Measurements from ENCODE around the gene CCZ1B. TPM values are rescaled to one million over a fixed set of nuclear protein-coding genes. Genes with fewer than 3 reads are reported as not detected.
"Not testable (repeated sequence)": the region's sequence is repeated elsewhere in the genome, so short reads cannot be mapped to it uniquely, and the experiment has no call there.

CCZ1B gene
- total RNA-seq, 2 experiments from 2014 or later, result 73.5 to 84.5 TPM

DNA sequence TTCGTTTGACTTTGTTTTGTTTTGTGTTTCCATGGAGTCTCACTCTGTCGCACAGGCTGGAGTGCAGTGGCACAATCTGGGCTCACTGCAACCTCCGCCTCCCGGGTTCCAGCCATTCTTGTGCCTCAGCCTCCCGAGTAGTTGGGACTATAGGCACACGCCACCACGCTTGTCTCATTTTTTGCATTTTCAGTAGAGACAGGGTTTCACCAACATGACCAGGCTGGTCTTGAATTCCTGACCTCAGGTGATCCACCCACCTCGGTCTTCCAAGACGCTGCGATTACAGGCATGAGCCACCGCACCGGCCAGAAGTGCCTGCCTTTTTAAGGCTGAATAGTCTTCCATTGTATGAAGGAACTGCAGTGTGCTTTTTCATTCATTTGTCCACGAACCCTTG is 36.8 kb upstream of the CCZ1B start:
- H3K27ac Mint-ChIP-seq; H3K9me3 Mint-ChIP-seq; intact Hi-C loops (cut with DNase I, micrococcal nuclease); ATAC-seq (ENCODE audit: poor library complexity); H3K4me3 ChIP-seq (ENCODE audit: low read length); H3K9me3 ChIP-seq (ENCODE audit: control insufficient read depth in 1 of 2, insufficient read depth in 1 of 2, low read length in 2 of 2); H3K27me3 ChIP-seq (ENCODE audit: control insufficient read depth in 1 of 2, insufficient read depth in 2 of 2, low read length in 2 of 2); H3K4me3 Mint-ChIP-seq; H3K4me1 ChIP-seq (ENCODE audit: insufficient read depth, low read length); H3K27ac ChIP-seq (ENCODE audit: low read depth in 1 of 2, low read length in 2 of 2); H3K27me3 Mint-ChIP-seq; H3K36me3 ChIP-seq (ENCODE audit: insufficient read depth, low read length); POLR2A ChIA-PET; CTCF ChIA-PET; DNase-seq; H3K36me3 Mint-ChIP-seq (ENCODE audit: low read depth); H3K4me1 Mint-ChIP-seq (ENCODE audit: low read depth): not testable (repeated sequence)

DNA sequence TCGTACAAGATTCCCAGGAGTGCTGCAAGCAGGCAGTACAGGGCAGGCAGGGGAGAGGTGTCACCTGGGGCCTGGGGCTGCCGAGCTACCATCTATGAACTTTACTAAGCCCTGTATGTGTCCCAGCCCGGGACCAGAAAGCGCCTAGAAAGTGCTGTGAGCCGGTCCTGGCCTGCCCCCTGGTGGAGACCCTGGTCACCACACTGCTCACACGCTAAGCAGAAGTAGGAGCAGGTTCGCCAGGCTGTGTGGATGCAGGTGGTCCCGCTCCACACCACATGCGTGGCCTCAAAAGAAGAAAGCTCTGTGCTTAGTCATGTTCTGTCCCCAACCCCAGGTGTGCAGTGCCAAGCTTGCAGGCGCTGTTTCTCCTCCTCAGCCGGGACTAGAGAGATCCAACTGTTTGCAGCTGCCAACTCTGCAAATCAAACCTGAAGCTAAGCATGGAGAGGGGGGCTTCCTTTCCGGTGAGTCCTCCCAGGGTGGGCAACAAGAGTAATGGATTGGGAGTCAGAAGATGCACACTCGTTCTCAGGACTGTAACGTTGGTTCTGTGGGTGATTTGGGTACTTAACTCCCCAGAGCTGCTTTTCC is 31.7 kb upstream of the CCZ1B start:
- H3K4me3 ChIP-seq (ENCODE audit: low read length); H3K4me3 Mint-ChIP-seq; ATAC-seq (ENCODE audit: poor library complexity); H3K4me1 Mint-ChIP-seq (ENCODE audit: low read depth); H3K36me3 ChIP-seq (ENCODE audit: insufficient read depth, low read length); POLR2A ChIA-PET; H3K36me3 Mint-ChIP-seq (ENCODE audit: low read depth); H3K27me3 ChIP-seq (ENCODE audit: control insufficient read depth in 1 of 2, insufficient read depth in 2 of 2, low read length in 2 of 2); H3K9me3 Mint-ChIP-seq; H3K9me3 ChIP-seq (ENCODE audit: control insufficient read depth in 1 of 2, insufficient read depth in 1 of 2, low read length in 2 of 2); H3K27ac Mint-ChIP-seq; H3K27ac ChIP-seq (ENCODE audit: low read depth in 1 of 2, low read length in 2 of 2); H3K4me1 ChIP-seq (ENCODE audit: insufficient read depth, low read length): not testable (repeated sequence)
- peak; percentile 61 to 82 (median 70) for DNase-seq
- intact Hi-C loops (cut with DNase I, micrococcal nuclease), result loop anchor here in 1 of 2 experiments (10.0 kb wide), 1 partner anchor 263 kb away; the partner anchor contains the start of gene INTS15
- TF ChIP-seq, protein P1, sequence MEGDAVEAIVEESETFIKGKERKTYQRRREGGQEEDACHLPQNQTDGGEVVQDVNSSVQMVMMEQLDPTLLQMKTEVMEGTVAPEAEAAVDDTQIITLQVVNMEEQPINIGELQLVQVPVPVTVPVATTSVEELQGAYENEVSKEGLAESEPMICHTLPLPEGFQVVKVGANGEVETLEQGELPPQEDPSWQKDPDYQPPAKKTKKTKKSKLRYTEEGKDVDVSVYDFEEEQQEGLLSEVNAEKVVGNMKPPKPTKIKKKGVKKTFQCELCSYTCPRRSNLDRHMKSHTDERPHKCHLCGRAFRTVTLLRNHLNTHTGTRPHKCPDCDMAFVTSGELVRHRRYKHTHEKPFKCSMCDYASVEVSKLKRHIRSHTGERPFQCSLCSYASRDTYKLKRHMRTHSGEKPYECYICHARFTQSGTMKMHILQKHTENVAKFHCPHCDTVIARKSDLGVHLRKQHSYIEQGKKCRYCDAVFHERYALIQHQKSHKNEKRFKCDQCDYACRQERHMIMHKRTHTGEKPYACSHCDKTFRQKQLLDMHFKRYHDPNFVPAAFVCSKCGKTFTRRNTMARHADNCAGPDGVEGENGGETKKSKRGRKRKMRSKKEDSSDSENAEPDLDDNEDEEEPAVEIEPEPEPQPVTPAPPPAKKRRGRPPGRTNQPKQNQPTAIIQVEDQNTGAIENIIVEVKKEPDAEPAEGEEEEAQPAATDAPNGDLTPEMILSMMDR (IDR thresholded peaks at IDR 0.05), result peak; percentile 70
- CTCF ChIA-PET, result interaction anchor here (1.3 kb wide), 1 partner anchor 321 kb away, joined by 3 read pairs; no protein-coding TSS in a partner anchor
- H3K27me3 Mint-ChIP-seq, result peaks cover 13% of the 10 kb centered on the region

DNA sequence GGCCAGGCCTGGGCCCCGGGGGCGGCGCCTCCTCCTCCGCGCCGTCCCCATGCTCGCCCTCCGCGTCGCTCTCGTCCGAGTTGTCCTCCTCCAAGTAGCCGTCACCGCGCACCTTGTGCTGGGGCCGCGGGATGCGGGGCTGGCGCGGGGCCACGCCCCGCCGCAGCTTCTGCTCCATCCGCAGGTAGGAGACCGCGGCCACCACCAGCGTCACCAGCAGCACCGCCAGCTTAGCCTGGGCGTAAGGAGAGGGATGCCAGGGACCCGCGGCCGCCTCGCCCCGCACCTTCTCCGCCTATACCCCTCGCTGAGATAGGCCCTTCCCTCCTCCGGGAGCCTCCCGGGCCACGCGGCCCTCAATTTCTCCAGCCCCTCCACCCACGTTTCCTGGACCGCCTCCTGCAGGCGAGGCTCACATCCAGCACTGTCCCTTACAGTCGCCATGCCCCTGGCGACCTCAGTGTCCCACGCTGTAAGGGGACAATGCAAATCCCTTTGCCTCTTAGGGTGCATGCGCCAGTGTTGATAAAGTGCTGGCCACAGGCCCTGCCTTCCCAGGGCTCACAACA is 29.6 kb upstream of the CCZ1B start:
- CTCF ChIA-PET; H3K36me3 ChIP-seq (ENCODE audit: insufficient read depth, low read length); H3K36me3 Mint-ChIP-seq (ENCODE audit: low read depth); H3K9me3 ChIP-seq (ENCODE audit: control insufficient read depth in 1 of 2, insufficient read depth in 1 of 2, low read length in 2 of 2); H3K27ac ChIP-seq (ENCODE audit: low read depth in 1 of 2, low read length in 2 of 2); H3K4me1 ChIP-seq (ENCODE audit: insufficient read depth, low read length); H3K27ac Mint-ChIP-seq; DNase-seq; H3K27me3 ChIP-seq (ENCODE audit: control insufficient read depth in 1 of 2, insufficient read depth in 2 of 2, low read length in 2 of 2); H3K4me1 Mint-ChIP-seq (ENCODE audit: low read depth); H3K4me3 ChIP-seq (ENCODE audit: low read length); ATAC-seq (ENCODE audit: poor library complexity); H3K9me3 Mint-ChIP-seq; POLR2A ChIA-PET: not testable (repeated sequence)
- Mint-ChIP-seq H3K27me3 (peaks cover 13% of the 10 kb centered on the region), H3K4me3 (peak overlapping the region; percentile 80)
- intact Hi-C loops (cut with DNase I, micrococcal nuclease), result loop anchor here in 1 of 2 experiments (10.0 kb wide), 1 partner anchor 261 kb away; the partner anchor contains the start of gene INTS15

DNA sequence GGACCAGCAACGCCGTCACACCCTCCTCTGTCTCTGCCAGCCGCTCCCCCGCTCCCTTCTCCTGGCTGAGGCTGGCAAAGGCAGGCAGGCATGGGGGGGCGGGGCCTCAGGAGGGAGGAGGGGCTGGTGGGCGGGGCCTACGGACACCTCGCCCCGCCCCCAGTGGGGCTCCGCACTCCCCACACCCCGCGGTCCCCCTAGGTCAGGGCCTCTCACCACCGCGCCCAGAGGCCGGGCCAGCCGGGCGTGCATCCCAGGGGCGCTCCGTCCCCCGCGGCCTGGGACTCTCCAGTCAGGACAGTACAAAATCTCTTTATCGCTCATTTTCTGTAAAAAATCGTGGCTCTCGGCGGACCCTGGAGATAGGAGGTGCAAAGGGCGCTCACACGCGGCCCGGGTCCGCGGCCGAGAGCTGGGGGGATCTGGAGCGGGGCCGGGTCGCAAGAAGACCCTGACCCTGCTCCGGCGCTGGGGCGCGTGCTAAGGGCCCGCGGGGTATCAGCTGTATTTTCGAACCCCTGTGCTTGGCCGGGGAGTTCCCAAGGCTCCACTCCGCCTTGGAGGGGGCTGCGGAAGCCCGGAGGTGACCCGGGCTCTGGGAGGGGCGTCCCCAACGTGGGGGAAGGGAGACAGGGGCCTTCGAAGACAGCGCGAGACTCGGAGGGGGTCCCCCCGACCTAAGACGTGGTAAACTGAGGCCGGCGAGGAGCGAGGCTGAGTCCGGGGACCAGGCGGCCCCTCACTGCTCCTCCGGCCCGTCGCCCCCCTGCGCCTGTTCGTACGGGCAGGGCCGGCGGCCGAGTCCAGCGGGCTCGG is 28.9 kb upstream of the CCZ1B start:
- H3K9me3 ChIP-seq (ENCODE audit: control insufficient read depth in 1 of 2, insufficient read depth in 1 of 2, low read length in 2 of 2); H3K4me1 Mint-ChIP-seq (ENCODE audit: low read depth); H3K27ac Mint-ChIP-seq; H3K27me3 ChIP-seq (ENCODE audit: control insufficient read depth in 1 of 2, insufficient read depth in 2 of 2, low read length in 2 of 2); H3K36me3 Mint-ChIP-seq (ENCODE audit: low read depth); ATAC-seq (ENCODE audit: poor library complexity); CTCF ChIA-PET; POLR2A ChIA-PET; H3K4me1 ChIP-seq (ENCODE audit: insufficient read depth, low read length); H3K36me3 ChIP-seq (ENCODE audit: insufficient read depth, low read length); H3K9me3 Mint-ChIP-seq; H3K27ac ChIP-seq (ENCODE audit: low read depth in 1 of 2, low read length in 2 of 2): not testable (repeated sequence)
- H3K4me3 ChIP-seq (ENCODE audit: low read length), result peak overlapping the region; percentile 54
- Mint-ChIP-seq H3K4me3 (peak overlapping the region; percentile 71), H3K27me3 (peaks cover 13% of the 10 kb centered on the region)
- DNase-seq, result peak in 4 of 14 experiments; percentile 3 to 21 (median 20)
- intact Hi-C loops (cut with DNase I, micrococcal nuclease), result loop anchor here in 1 of 2 experiments (10.0 kb wide), 1 partner anchor 260 kb away; the partner anchor contains the start of gene INTS15

DNA sequence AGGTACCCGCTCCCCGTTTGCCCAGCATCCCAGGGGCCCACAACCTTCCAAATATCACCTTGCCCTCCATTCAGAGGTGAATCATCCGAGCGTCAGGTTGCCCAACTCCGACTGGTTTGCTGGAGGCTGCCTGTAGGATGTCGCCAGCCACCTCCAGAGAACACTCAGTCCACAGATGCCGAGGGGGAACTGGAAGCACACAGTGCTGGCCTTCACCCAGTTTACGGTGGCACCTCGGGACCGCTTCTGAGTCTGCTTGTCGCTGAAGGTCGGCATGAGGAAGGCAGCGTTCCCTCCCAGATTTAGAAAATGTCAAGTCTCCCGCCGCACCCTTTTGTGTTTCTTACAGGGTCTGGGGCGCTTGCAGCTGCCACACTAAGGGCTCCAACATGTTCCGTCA is 27.6 kb upstream of the CCZ1B start:
- CTCF ChIA-PET; H3K36me3 Mint-ChIP-seq (ENCODE audit: low read depth); H3K9me3 Mint-ChIP-seq; H3K4me1 ChIP-seq (ENCODE audit: insufficient read depth, low read length); POLR2A ChIA-PET; H3K27ac Mint-ChIP-seq; H3K36me3 ChIP-seq (ENCODE audit: insufficient read depth, low read length); DNase-seq; H3K4me1 Mint-ChIP-seq (ENCODE audit: low read depth); ATAC-seq (ENCODE audit: poor library complexity); H3K4me3 ChIP-seq (ENCODE audit: low read length); H3K27ac ChIP-seq (ENCODE audit: low read depth in 1 of 2, low read length in 2 of 2); H3K9me3 ChIP-seq (ENCODE audit: control insufficient read depth in 1 of 2, insufficient read depth in 1 of 2, low read length in 2 of 2); H3K27me3 ChIP-seq (ENCODE audit: control insufficient read depth in 1 of 2, insufficient read depth in 2 of 2, low read length in 2 of 2): not testable (repeated sequence)
- intact Hi-C loops (cut with DNase I, micrococcal nuclease), result loop anchor here in 1 of 2 experiments (10.0 kb wide), 1 partner anchor 259 kb away; the partner anchor contains the start of gene INTS15
- peak overlapping the region; percentile 77 for H3K4me3 Mint-ChIP-seq
- H3K27me3 Mint-ChIP-seq, result peaks cover 13% of the 10 kb centered on the region

DNA sequence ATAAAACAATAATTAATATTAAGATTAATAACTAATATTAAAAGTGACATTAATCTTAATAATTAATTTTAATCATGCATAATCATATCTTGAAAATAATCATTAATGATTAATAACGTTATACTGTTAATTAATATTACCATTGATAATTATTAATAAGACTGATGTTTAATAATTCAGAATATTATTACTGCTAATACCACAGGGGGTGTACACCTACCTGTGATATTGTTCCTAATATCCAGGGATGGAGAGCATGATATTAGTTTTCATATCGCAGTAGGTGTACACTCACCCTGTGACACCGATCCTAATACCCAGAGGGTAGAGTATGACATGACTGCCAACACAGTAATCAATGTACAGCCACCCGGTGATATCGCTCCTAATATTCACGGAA is 23.1 kb upstream of the CCZ1B start:
- H3K4me1 ChIP-seq (ENCODE audit: insufficient read depth, low read length); CTCF ChIA-PET; H3K4me1 Mint-ChIP-seq (ENCODE audit: low read depth); ATAC-seq (ENCODE audit: poor library complexity); H3K9me3 Mint-ChIP-seq; intact Hi-C loops (cut with DNase I, micrococcal nuclease); H3K9me3 ChIP-seq (ENCODE audit: control insufficient read depth in 1 of 2, insufficient read depth in 1 of 2, low read length in 2 of 2); H3K27me3 ChIP-seq (ENCODE audit: control insufficient read depth in 1 of 2, insufficient read depth in 2 of 2, low read length in 2 of 2); H3K36me3 Mint-ChIP-seq (ENCODE audit: low read depth); H3K27ac Mint-ChIP-seq; POLR2A ChIA-PET; H3K4me3 Mint-ChIP-seq; DNase-seq; H3K36me3 ChIP-seq (ENCODE audit: insufficient read depth, low read length); H3K27ac ChIP-seq (ENCODE audit: low read depth in 1 of 2, low read length in 2 of 2); H3K4me3 ChIP-seq (ENCODE audit: low read length): not testable (repeated sequence)
- H3K27me3 Mint-ChIP-seq, result peaks cover 15% of the 10 kb centered on the region

All from CD4-positive, alpha-beta T cell (primary cell).